NCI-H774 (cell line): ENCODE results near the gene NUDT13.

Experiments used
- DNase-seq: peaks from one replicate; lab custom pipeline; 2025; lab: John Stamatoyannopoulos, UW

The NUDT13 gene

GRCh38 chr10:73110345-73110849, at the start of gene NUDT13:
NUDT13 (plus strand) TSS chr10:73110455; CDS start chr10:73114366, 3,911 bp downstream.
- DNase-seq: no peak

- peak; percentile 51 for DNase-seq
These were observed 49.3 kb upstream of the NUDT13 start for GRCh38 chr10:73060738-73061635.

DNA sequence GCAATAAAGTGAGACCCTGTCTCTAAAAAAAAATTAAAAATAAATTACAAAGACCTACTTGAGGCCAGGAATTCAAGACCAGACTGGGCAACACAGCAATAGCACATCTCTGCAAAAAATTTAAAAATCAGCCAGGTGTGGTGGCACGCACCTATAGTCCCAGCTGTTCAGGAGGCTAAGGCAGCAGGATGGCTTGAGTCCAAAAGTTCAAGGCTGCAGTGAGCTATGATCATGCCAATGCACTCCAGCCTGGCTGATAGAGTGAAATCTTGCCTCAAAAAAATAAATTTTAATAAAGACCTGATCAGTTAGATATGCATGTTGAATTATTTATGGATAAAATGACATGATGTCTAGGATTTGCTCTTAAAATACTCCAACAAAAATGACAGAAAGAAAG, 48.5 kb upstream of the NUDT13 start:
- no peak for DNase-seq

- no peak for DNase-seq
These were observed 44.8 kb upstream of the NUDT13 start for GRCh38 chr10:73065441-73065840.

- no peak for DNase-seq
These were observed 36.6 kb upstream of the NUDT13 start for GRCh38 chr10:73073627-73074026.

DNA sequence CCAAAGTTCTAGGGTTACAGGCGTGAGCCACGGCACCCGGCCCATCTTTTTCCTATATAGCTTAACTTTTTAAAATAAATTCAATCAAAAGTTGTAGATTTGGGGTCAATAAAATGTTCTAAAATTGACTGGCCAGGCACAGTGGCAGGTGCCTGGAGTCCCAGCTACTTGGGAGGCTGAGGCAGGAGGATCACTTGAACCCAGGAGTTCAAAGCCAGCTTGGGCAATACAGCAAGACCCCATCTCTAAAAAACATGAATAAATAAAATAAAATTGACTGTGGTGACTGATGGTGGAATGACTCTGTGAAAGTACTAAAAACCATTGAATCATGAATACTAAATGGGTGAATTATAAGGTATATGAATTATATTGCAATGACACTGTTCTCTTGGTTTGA, 34.4 kb upstream of the NUDT13 start:
- no peak for DNase-seq

- no peak for DNase-seq
These were observed 33.7 kb upstream of the NUDT13 start for GRCh38 chr10:73076360-73077183.

DNA sequence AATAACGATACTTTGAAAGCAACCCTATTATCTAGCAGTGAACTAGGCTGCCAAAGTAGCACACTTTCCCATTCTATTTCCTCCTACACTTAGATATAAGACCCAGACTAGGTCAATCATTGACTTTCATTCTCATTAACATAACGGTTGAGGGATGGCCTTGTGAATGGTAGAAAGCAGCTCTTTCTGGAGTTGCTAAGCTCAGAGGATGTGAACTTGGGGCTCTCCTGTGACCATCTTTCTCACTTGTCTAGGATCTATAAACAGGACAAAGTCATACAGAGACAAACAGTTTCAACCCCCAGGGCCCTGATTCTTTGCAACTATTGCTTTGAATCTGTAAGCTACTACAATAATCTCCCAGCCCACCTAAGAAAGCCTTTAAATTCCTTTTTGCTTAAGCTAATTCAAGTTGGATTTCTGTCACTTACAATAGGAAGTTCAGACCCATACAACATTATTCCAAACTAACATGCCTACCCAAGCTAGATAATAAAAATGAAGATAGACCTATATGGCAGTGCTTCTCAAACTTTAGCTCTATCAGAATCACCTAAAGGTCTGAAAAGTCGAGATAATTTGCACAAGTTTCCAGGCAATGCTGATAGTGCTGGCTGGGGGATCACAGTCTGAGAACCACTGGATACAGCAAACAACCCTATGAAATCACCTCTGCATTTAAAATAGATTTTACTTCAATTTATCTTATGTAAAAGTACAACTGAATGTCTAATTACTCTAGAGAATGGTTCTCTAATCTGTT, 30.3 kb upstream of the NUDT13 start:
- DNase-seq: no peak

DNA sequence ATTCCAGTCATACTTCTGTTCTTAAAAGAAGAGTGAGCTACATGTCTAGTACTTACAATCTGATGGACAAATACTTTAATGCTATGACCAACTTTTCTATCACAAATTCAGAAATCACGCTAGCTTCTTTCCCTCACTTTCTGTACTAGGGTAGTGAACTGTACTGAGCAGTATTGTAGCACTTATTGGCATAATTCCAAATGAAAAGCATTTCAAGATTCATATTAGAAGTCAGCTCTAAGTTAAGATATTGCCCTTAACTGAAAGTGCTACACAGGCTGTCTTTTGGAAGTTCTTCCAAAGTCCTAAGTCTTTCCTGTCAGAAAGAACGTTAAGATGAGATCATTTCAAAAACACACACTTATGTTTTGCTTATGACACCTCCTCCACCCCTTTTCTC, 27.0 kb upstream of the NUDT13 start:
- DNase-seq: no peak

DNA sequence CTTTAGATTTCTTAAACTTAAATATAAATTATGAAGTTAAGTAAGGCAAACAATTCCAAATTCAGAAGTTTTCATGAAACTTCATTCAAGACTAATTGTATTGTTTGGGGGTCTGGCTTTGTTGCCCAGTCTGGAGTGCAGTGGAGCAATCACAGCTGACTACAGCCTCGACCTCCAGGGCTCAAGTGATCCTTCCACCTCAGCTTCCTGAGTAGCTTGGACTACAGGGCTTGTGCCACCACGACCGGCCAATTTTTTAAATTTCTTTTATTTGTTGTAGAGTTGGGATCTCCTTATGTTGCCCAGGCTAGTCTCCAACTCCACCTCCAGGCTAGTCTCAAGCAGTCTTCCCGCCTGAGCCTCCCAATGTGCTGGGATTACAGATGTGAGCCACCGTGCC, 26.0 kb upstream of the NUDT13 start:
- no peak for DNase-seq

DNA sequence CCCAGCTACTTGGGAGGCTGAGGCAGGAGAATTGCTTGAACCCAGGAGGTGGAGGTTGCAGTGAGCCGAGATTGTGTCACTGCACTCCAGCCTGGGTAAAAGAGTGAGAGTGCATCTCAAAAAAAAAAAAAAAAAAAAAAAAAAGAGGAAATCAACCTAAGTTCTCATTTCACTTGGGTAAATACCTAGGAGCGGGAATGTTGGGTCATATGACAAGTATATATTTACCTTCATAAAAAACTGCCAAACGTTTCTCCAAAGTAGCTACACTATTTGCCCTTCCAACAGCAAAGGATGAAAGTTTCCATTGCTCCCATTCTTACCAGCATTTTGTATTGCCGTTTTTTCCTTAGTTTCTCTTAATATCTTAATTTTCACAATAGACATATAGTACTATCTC, 23.4 kb upstream of the NUDT13 start:
- DNase-seq: no peak

GRCh38 chr10:73088304-73088703, 22.0 kb upstream of the NUDT13 start:
- no peak for DNase-seq

DNA sequence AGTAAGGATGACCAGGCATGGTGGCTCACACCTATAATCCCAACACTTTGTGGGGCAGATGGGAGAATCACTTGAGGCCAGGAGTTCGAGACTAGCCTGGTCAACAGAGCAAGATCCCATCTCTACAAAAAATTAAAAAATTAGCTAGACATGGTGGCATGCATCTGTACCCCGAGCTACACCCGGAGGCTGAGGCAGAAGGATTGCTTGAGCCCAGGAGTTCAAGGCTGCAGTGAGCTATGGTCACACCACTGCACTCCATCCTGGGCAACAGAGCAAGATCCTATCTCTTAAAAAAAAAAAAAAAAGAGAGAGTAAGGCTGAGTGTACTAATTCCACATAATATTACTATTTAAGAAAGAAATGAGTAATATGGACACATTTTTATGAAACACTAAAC, 17.4 kb upstream of the NUDT13 start:
- DNase-seq: no peak

- DNase-seq: no peak
These were observed 16.1 kb upstream of the NUDT13 start for GRCh38 chr10:73093922-73094850.

GRCh38 chr10:73094986-73095480, 15.2 kb upstream of the NUDT13 start:
- no peak for DNase-seq

- DNase-seq: no peak
These were observed 14.7 kb upstream of the NUDT13 start for GRCh38 chr10:73095481-73096021.

DNA sequence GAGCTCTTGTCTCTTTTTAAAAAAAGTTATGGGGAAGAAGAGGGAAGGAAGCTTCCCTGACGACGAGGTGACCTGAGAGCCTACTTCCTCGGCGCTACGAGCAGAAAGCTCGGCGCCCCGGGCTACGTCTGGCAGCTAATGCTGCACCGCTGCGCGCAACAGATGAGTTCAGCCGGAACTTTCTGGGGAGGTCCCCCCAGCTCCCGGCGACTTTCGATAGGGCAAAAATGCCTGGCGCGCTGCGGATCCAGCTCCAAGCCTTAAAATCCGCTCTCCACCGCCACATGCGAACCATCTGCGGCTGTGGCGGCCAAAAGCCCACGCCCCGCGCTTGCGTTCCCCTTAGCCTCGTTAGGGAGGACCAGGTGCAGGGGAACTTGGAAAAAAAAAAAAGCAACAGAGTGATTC, 14.2 kb upstream of the NUDT13 start:
- DNase-seq: peak; percentile 33

DNA sequence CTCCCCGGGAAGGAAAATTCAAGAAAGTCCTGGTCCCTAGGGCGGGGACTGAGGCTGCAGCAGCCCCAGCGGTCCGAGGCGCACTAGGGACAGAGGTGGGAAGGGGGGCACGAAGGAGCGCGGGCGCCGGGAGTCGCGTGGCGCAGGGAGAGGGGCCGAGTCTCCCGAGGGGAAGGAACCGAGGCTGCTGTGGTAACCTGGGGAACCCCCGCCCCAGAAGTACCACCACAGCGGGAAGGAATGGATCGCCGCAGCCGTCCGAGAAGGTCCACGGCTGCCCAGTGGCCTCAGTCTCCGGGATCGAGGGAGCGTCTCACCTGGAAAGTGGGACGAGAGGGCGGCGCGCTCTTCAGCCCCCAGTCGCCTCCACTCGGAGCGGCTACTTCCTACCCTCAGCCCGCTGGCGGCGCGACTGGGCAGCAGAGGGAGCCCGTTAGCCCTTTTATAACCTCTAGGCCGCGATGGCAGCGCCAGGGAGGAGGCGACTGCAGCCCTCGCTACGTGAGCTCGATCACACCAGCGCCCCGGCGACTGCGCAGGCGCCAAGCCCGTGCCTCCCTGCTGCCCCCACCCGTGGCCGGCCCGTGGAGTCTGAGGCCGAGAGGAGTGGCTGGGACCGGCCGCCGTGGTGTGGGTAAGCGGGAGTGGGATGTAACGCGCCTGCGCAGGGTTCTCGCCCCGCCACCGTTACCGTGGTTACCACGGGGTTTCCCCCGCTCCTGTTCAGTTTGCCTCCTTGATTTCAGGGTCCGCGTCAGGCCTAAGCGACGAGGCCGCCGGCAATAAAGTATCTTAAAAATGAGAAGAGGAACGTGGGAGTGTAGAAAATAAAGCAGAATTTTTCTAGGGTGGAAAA, 13.6 kb upstream of the NUDT13 start, which contains the start of gene P4HA1:
TSS of gene P4HA1 (minus strand) at position 418 of the 856 bp plus-strand sequence. CDS start 21,983 bp downstream, outside the sequence.
- DNase-seq: peak; percentile 95

- no peak for DNase-seq
These were observed 13.0 kb upstream of the NUDT13 start for GRCh38 chr10:73097305-73097670.
